GM19240 (cell line): ENCODE measurements around the gene APOM.
A peak's percentile ranks its signal among the peaks of the same experiment; 100 is the strongest.

Source experiments
- DNase-seq: peaks from one replicate; pipeline ENCODE4 v3.0.0; 2011; ENCODE audit warnings: low spot score; ENCODE audit not compliant: insufficient read length

Gene APOM

GRCh38 chr6:31702819-31703716 lies 47.4 kb downstream of the APOM start, which contains the start of gene ABHD16A:
ABHD16A (minus strand) TSS chr6:31703324; CDS start chr6:31703281, 43 bp downstream.
- DNase-seq: peak; percentile 99

GRCh38 chr6:31705931-31706330 lies 50.2 kb downstream of the APOM start:
- no peak for DNase-seq

- no peak for DNase-seq
Measured at GRCh38 chr6:31706599-31706998, 50.9 kb downstream of the APOM start, which contains the start of gene LY6G6F. LY6G6F (plus strand) TSS chr6:31706866; CDS start chr6:31706907, 41 bp downstream.

- no peak for DNase-seq
Measured at GRCh38 chr6:31707701-31708100, 52.0 kb downstream of the APOM start.
